ENCODE results near the gene NKX6-2. TPM values are rescaled to one million over a fixed set of nuclear protein-coding genes. Genes with fewer than 3 reads are reported as not detected.

NKX6-2 gene
- total RNA-seq, 4 donors from 2014 or later: not detected

DNA sequence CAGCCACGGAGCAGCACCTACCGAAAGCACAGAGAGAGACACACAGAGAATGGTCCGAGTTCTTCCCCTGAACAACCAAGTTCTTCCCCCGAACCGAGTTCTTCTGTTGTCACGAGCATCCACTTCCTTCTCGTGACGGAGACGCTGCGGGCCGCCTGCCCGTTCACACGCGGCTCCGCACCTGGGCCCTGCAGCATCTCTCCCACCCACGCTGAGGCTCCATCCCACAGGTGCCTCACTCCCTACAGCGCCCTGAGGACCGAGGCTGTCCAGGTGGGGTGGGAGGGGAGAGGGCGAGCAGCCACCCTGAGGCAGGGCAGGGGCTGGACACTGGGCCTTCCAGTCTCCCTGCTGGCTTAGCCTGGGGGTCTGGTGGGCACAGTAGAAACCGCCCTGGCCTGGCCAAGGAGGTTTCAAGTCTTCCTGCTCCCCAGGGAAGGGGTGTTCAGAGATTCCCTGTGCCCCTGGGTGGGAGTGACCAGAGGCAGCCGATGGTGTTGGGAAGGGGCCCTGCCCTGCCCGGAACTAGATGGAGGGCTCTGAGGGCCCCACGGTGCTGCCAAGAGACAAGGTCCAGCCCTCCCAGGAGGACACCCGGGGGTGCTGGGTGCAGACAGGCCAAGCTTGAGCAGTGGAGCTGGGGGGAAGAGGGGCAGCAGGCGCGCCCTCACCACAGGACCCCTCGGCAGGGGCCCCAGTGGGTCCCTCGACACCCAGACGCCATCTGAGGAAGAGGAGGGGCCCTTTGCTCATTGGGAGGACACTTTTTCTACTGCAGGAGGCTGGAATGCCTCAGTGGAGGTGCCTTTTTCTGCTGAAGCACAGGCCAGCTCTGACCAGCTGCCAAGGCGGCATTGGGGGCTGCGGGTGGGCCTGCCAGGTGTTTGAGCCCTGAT lies 5.2 kb upstream of the NKX6-2 start:
- TF ChIP-seq CTCF (IDR thresholded peaks at IDR 0.05; ENCODE audit: low read depth): no peak

- no peak for TF ChIP-seq CTCF (IDR thresholded peaks at IDR 0.05; ENCODE audit: low read depth)
Observed at GRCh38 chr10:132790470-132790869, 4.5 kb upstream of the NKX6-2 start.

- no peak for TF ChIP-seq CTCF (IDR thresholded peaks at IDR 0.05; ENCODE audit: low read depth)
Observed at GRCh38 chr10:132789659-132790148, 3.8 kb upstream of the NKX6-2 start.

DNA sequence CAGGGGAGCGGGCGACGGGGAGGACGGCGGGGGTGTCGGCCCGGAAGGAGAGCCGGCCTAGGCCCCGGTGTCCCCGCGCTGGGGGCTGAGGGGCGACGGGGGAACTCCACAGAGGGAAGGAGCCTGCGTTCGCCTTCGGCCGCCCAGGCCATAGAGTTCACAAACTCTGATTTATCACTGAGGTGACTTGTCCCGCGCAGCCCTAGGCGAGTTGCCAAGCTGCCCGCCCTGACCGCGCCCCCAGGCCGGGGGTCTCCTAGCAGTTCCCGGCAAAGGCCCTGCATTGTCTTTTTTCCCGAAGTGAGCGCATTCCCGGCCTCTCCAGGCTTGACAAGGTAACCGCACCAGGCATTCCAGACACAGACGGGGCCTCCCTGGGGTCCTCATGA lies 2.9 kb upstream of the NKX6-2 start:
- no peak for TF ChIP-seq CTCF (IDR thresholded peaks at IDR 0.05; ENCODE audit: low read depth)

GRCh38 chr10:132788180-132788830 lies 2.4 kb upstream of the NKX6-2 start:
- no peak for TF ChIP-seq CTCF (IDR thresholded peaks at IDR 0.05; ENCODE audit: low read depth)

- no peak for TF ChIP-seq CTCF (IDR thresholded peaks at IDR 0.05; ENCODE audit: low read depth)
Observed at GRCh38 chr10:132787495-132788179, 1.7 kb upstream of the NKX6-2 start.

Measured in subcutaneous adipose tissue (tissue), 4 donors.